ENCODE data around the gene PKHD1. TPM values are rescaled to one million over a fixed set of nuclear protein-coding genes. Genes with fewer than 3 reads are reported as not detected.

PKHD1 gene
- polyA plus RNA-seq, 1 of the 3 experiments (the other 2 are of a cell fraction) = not detected

- ChIA-PET CTCF (interaction anchor here (1.2 to 4.7 kb wide), 2 partner anchors 12 kb away, joined by 3 to 21 read pairs; no protein-coding TSS in a partner anchor), POLR2A (no interaction called here)
- H3F3A ChIP-seq (replicated peaks; ENCODE audit: insufficient read depth) = no peaks in the 10 kb centered on the region
These were observed 25.9 kb downstream of the PKHD1 start for GRCh38 chr6:52061481-52061880.

GRCh38 chr6:52059821-52060220, 27.6 kb downstream of the PKHD1 start:
- Histone ChIP-seq H3K36me3 (replicated peaks in 1 of 2; ENCODE audit: control insufficient read depth in 1 of 2, insufficient read depth in 2 of 2, low read length in 1 of 2) (no peaks in the 10 kb centered on the region), H3K27me3 (ENCODE audit: insufficient read depth) (no peaks in the 10 kb centered on the region), H3K9me3 (no peaks in the 10 kb centered on the region), H4K20me1 (ENCODE audit: insufficient read depth) (no peaks in the 10 kb centered on the region), H3K9me2 (no peaks in the 10 kb centered on the region), H3K4me1 (ENCODE audit: control insufficient read depth in 1 of 2, insufficient read depth in 2 of 2, low read depth in 1 of 2, low read length in 1 of 2) (no peaks in the 10 kb centered on the region; a peak in 2 of 4 replicates), H3K9ac (no peak overlapping the region), H3K4me2 (no peak overlapping the region), H3F3A (replicated peaks; ENCODE audit: insufficient read depth) (no peaks in the 10 kb centered on the region), H3K79me2 (ENCODE audit: insufficient read depth) (no peaks in the 10 kb centered on the region), H3K27ac (ENCODE audit: low read depth in 2 of 2, low read length in 1 of 2) (no peak overlapping the region), H3K4me3 (ENCODE audit: low read depth in 2 of 2, low read length in 1 of 2) (no peak overlapping the region), H2AFZ (ENCODE audit: low read depth) (no peak overlapping the region)
- no peak for DNase-seq
- ChIA-PET POLR2A (no interaction called here), CTCF (interaction anchor here (4.7 kb wide), 1 partner anchor 10 kb away, joined by 21 read pairs; no protein-coding TSS in a partner anchor)
- TF ChIP-seq TCF12 (IDR thresholded peaks at IDR 0.05) (no peak), ELF1 (IDR thresholded peaks at IDR 0.05) (no peak), GABPA (IDR thresholded peaks at IDR 0.05; ENCODE audit: low read depth) (no peak), CTCF (IDR thresholded peaks at IDR 0.05) (no peak), GATA2 (CRISPR knock-in tag; IDR thresholded peaks at IDR 0.05) (no peak), TAF1 (IDR thresholded peaks at IDR 0.05; ENCODE audit: borderline replicate concordance, low read depth, low read length) (no peak), FOSL2 (IDR thresholded peaks at IDR 0.05; ENCODE audit: borderline replicate concordance, low read depth) (no peak), EP300 (IDR thresholded peaks at IDR 0.05; ENCODE audit: borderline replicate concordance in 1 of 2, low read depth in 1 of 2, low read length in 1 of 2) (no peak), SIN3A (IDR thresholded peaks at IDR 0.05; ENCODE audit: borderline replicate concordance, low read depth, low read length) (no peak), EZH2phosphoT487 (IDR thresholded peaks at IDR 0.05; ENCODE audit: borderline replicate concordance, low read depth) (no peak), REST (IDR thresholded peaks at IDR 0.05; ENCODE audit: low read depth, low read length) (no peak), JUND (IDR thresholded peaks at IDR 0.05) (no peak), IRF3 (IDR thresholded peaks at IDR 0.05; ENCODE audit: low read depth, low read length) (no peak)
- 0% methylated on average over 1 of the region's 1 CpG for WGBS (ENCODE audit: low lambda C conversion rate)

More at GRCh38 chr6:52061481-52061880, 25.9 kb downstream of the PKHD1 start:
- TF ChIP-seq FOSL2 (IDR thresholded peaks at IDR 0.05; ENCODE audit: borderline replicate concordance, low read depth) = no peak
- TF ChIP-seq ELF1 (IDR thresholded peaks at IDR 0.05) = no peak
- TF ChIP-seq NRF1 (IDR thresholded peaks at IDR 0.05; ENCODE audit: low read depth, low read length) = no peak
- TF ChIP-seq FOXJ3 (CRISPR knock-in tag; IDR thresholded peaks at IDR 0.05) = no peak
- TF ChIP-seq TEAD4 (IDR thresholded peaks at IDR 0.05; ENCODE audit: borderline replicate concordance, insufficient read depth) = no peak
- TF ChIP-seq TCF12 (IDR thresholded peaks at IDR 0.05) = no peak
- no peak for TF ChIP-seq USF2 (IDR thresholded peaks at IDR 0.05; ENCODE audit: borderline replicate concordance, low read depth, low read length)
- no peak for TF ChIP-seq TAF1 (IDR thresholded peaks at IDR 0.05; ENCODE audit: borderline replicate concordance, low read depth, low read length)
- no peak for TF ChIP-seq MEF2A (IDR thresholded peaks at IDR 0.05; ENCODE audit: borderline replicate concordance, low read depth)
- H3K9ac ChIP-seq = no peak overlapping the region
- no peaks in the 10 kb centered on the region for H4K20me1 ChIP-seq (ENCODE audit: insufficient read depth)
- no peaks in the 10 kb centered on the region for H3K9me2 ChIP-seq
- 58% methylated on average over 3 of the region's 3 CpGs for WGBS (ENCODE audit: low lambda C conversion rate)
- H3K9me3 ChIP-seq = no peaks in the 10 kb centered on the region
- H3K4me1 ChIP-seq (ENCODE audit: control insufficient read depth in 1 of 2, insufficient read depth in 2 of 2, low read depth in 1 of 2, low read length in 1 of 2) = no peaks in the 10 kb centered on the region; a peak in 2 of 4 replicates
- no peak for DNase-seq
- no peaks in the 10 kb centered on the region for H3K27me3 ChIP-seq (ENCODE audit: insufficient read depth)
- H2AFZ ChIP-seq (ENCODE audit: low read depth) = no peak overlapping the region
- no peaks in the 10 kb centered on the region for H3K79me2 ChIP-seq (ENCODE audit: insufficient read depth)
- no peak overlapping the region for H3K27ac ChIP-seq (ENCODE audit: low read depth in 2 of 2, low read length in 1 of 2)
- H3K36me3 ChIP-seq (replicated peaks in 1 of 2; ENCODE audit: control insufficient read depth in 1 of 2, insufficient read depth in 2 of 2, low read length in 1 of 2) = no peaks in the 10 kb centered on the region
- no peak overlapping the region for H3K4me2 ChIP-seq
- H3K4me3 ChIP-seq (ENCODE audit: low read depth in 2 of 2, low read length in 1 of 2) = no peak overlapping the region

Measured in SK-N-SH (cell line).